GM10266 (cell line): Measurements from ENCODE around the gene GPX8.

ENCODE experiments used
- DNase-seq: peaks from one replicate; pipeline ENCODE4 v3.0.0; 2012; ENCODE audit errors: extremely low spot score
- TF ChIP-seq, protein P1 (sequence below): IDR thresholded peaks from 2 replicates; pipeline ENCODE4 v1.5.1; 2012; ENCODE audit warnings: mild to moderate bottlenecking, low read depth; ENCODE audit not compliant: control insufficient read depth, insufficient read depth; ENCODE audit errors: missing control alignments

Gene GPX8

DNA sequence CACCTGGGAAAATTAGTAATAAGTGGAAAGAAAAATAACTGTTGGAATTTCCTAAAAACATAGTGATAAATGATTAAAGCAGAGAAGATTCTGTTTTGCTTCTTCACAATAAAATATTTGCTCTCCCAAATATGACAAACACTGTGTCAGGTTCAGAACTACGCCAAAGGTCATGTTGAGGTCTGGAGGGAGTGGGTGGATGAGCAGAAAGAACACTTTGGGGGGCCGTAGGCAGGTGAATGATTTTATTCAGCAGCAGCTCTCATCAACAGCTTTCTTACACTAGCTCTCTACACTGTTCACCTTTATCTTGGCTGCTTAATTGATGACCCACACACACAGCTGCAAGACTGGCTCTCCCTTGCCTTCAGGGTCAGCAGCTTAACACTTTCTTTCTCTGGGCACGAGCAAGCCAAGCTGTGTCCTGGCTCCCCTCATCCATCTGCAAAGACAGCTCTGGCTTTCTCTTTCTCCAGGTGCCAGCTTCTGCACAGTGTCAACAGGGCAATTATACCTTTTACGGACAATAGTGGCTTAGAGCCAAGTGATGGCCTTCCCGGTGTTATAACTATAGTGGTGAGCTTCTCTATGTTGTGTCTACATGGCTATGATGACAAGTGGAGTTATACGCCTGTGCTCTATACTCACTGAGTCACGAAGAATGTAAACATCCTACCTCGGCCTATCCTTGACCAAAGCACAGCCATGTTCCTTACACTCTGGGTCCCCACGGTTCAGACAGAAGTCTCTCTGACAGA is 18.9 kb upstream of the GPX8 start:
- TF ChIP-seq, protein P1, sequence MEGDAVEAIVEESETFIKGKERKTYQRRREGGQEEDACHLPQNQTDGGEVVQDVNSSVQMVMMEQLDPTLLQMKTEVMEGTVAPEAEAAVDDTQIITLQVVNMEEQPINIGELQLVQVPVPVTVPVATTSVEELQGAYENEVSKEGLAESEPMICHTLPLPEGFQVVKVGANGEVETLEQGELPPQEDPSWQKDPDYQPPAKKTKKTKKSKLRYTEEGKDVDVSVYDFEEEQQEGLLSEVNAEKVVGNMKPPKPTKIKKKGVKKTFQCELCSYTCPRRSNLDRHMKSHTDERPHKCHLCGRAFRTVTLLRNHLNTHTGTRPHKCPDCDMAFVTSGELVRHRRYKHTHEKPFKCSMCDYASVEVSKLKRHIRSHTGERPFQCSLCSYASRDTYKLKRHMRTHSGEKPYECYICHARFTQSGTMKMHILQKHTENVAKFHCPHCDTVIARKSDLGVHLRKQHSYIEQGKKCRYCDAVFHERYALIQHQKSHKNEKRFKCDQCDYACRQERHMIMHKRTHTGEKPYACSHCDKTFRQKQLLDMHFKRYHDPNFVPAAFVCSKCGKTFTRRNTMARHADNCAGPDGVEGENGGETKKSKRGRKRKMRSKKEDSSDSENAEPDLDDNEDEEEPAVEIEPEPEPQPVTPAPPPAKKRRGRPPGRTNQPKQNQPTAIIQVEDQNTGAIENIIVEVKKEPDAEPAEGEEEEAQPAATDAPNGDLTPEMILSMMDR, result no peak
- no peak for DNase-seq

DNA sequence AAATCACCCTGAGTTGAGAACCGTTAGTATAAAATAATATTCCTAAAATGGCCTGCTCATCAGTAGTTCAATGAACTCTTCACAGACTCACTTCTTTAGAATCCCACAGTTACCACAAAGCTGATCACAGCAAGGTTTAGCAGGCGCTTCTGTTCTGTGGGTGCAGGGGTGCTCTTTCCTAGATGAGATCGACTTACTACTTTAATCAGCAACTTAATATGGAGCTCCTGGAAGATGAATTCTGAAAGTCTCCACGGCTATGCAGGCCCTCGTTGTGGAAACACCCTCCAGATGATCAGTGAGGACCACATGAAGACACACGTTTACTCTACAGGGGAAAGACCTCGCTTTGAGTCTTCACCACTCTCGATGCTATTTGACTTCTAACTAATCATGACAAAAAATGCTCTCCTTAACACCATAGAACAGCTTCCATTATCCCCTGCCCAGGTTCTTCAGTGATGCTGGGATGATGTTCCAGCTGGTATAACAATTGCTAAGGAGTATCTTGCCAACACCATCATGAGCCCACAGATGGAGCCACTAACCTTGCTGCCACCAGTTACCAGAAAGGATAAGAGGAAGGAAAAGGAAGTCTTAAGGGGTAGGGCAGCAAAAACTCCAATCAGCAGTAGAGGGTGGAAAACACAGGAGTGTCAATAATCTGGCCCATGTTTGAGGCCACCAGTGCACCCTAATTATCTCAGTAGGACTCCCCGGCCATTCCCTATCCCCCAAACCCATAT is 17.9 kb upstream of the GPX8 start:
- TF ChIP-seq, protein P1, result no peak
- no peak for DNase-seq

DNA sequence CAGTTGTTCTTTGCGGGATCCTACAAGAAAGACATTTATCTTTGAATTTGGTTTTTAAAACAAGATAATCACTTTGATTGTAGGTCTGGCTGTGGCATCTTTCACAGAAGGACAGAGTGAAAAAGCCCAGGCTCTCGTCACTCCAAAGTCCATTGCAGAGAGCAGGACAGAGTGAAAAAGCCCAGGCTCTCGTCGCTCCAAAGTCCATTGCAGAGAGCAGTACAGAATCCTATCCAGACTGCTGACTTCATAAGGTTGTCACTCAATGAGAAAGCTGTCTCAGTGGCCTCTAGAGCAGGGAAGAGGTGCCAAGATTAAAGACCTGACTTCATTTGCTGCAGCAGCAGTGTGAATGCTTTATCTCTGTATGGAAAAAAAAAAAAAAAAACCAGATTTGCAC is 16.3 kb upstream of the GPX8 start:
- TF ChIP-seq, protein P1, result no peak
- no peak for DNase-seq

DNA sequence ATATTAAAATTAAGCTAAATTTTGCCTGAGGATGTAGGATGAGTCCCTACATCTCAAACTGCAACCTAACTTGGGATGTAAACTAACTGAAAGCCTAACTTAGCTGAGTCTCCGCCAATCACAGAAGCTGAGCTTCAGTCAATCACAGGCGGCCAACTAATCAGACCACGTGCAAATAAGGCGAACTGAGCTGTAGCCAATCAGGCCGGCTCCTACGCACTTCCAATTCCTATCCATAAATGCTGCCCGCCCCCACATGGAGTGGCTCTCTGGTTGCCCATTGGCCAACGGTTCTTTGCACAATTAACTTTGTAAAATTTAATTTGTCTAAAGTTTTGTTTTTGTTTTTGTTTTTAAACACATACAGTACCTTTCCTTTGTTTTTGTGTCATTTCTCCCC is 13.9 kb upstream of the GPX8 start:
- TF ChIP-seq, protein P1, result no peak
- DNase-seq, result no peak

DNA sequence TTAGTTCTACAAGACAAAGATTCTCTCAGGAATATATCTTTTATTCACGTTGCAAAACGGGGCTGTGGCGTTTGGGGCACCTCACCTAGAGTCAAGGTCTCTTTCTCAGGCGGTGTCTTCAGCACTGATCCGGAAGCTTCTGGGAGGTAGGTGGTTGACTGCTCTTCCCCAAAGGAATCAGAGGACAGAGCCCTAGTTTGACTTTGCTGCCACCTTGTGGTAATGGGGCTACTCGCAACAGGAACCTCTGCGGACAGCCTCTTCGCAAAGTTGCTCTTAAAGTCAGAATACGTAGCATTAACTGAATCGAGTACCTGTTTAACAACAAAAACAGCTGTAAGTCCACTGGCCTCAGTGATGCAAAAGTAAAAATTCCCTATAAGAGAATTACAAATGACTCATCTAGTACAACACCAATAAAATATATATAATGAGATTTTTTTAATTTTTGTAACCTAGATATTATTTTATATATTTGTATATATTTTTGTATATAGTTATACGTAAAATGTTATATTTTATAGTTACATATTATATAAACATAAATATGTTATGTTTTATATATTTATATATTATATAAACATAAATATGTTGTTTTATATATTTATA is 13.3 kb upstream of the GPX8 start:
- peak; percentile 48 for DNase-seq
- TF ChIP-seq, protein P1, result peak; percentile 84

DNA sequence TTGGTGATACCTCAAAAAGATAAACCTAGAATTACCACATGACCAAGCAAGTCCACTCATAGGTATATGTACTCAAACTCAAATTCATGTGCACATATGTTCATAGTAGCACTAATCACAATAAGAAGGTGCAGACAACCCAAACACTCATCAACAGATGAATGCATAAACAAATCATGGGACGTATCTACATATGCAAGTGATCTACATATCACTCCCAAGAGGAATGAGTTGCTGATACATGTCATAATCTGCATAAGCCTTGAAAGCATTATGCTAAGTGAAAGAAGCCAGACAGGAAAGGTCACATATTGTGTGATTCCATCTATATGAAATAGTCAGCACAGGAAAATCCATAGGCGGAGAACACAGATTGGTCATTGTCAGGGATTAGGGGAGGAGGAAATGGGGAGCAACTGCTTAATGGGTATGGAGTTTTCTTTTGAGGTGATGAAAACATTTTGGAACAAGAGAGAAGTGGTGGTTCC is 10.6 kb upstream of the GPX8 start:
- DNase-seq, result no peak
- TF ChIP-seq, protein P1, result no peak
